OCI-LY7 (cell line): ENCODE data around the gene TMEM178B. TPM values are rescaled to one million over a fixed set of nuclear protein-coding genes. Genes with fewer than 3 reads are reported as not detected.
"Not testable (repeated sequence)": the region's sequence is repeated elsewhere in the genome, so short reads cannot be mapped to it uniquely, and the experiment has no call there.

Experiments
- BruUV-seq: library from RNA; stranded (reverse); fragments of 400-500 nt; replicated peaks from 2 replicates; lab custom pipeline; 2021; lab: Mats Ljungman, UMichigan
- CTCF ChIA-PET: fragments of 300-600 bp; sonication (Branson Sonifier 250); formaldehyde crosslinking; loops from one replicate; lab custom pipeline; 2022; ENCODE audit warnings: antibody characterized with exemption; ENCODE audit not compliant: unreplicated experiment; lab: Charles Lee
- POLR2A ChIA-PET: fragments of 300-600 bp; sonication (Branson Sonifier 250); formaldehyde crosslinking; loops from one replicate; lab custom pipeline; 2022; ENCODE audit warnings: antibody characterized with exemption; lab: Charles Lee
- DNase-seq: peaks from one replicate; pipeline ENCODE4 v3.0.0-alpha.2; 2015; ENCODE audit warnings: low spot score
- H2AFZ ChIP-seq: fragments of 200-600 bp; sonication (generic), shearing (Covaris generic); 2 replicates; pipeline ENCODE4 v1.6.1; 2014; ENCODE audit warnings: mild to moderate bottlenecking, antibody characterized with exemption, low read length, moderate library complexity
- H3K27ac ChIP-seq: fragments of 200-600 bp; sonication (generic); 2 replicates; pipeline ENCODE4 v1.5.1; 2014; ENCODE audit warnings: mixed run types, low read depth, mild to moderate bottlenecking, moderate library complexity, low read length, inconsistent platforms; ENCODE audit not compliant: poor library complexity, severe bottlenecking
- H3K36me3 ChIP-seq: fragments of 200-600 bp; sonication (generic); 2 replicates; pipeline ENCODE4 v1.6.1; 2014; ENCODE audit warnings: mild to moderate bottlenecking, antibody characterized with exemption, low read length, moderate library complexity, mixed read lengths; ENCODE audit not compliant: insufficient read depth
- H3K4me1 ChIP-seq: fragments of 200-600 bp; sonication (generic); 2 replicates; pipeline ENCODE4 v1.5.1; 2014; ENCODE audit warnings: mild to moderate bottlenecking, low read length; ENCODE audit not compliant: insufficient read depth, poor library complexity, severe bottlenecking
- H3K4me2 ChIP-seq: fragments of 200-600 bp; sonication (generic); 2 replicates; pipeline ENCODE4 v1.6.1; 2014; ENCODE audit warnings: mild to moderate bottlenecking, low read length
- H3K4me3 ChIP-seq: fragments of 200-600 bp; sonication (generic); 2 replicates; pipeline ENCODE4 v1.5.1; 2014; ENCODE audit warnings: mild to moderate bottlenecking, low read depth, low read length; ENCODE audit not compliant: poor library complexity, severe bottlenecking
- H3K79me2 ChIP-seq: fragments of 200-600 bp; sonication (generic); 2 replicates; pipeline ENCODE4 v1.6.1; 2016; ENCODE audit warnings: low read depth, mild to moderate bottlenecking, low read length, moderate library complexity, mixed read lengths; ENCODE audit not compliant: insufficient read depth
- H3K9me2 ChIP-seq: fragments of 200-600 bp; sonication (generic); 2 replicates; pipeline ENCODE4 v1.6.1; 2016; ENCODE audit warnings: mild to moderate bottlenecking, low read length, mixed read lengths; ENCODE audit not compliant: insufficient read depth
- H3K9me3 ChIP-seq: fragments of 200-600 bp; sonication (generic); 2 replicates; pipeline ENCODE4 v1.6.1; 2014; ENCODE audit warnings: mild to moderate bottlenecking, mixed run types, low read length, mixed read lengths
- H4K20me1 ChIP-seq: fragments of 200-600 bp; sonication (generic); 2 replicates; pipeline ENCODE4 v1.6.1; 2014; ENCODE audit warnings: mild to moderate bottlenecking, antibody characterized with exemption, low read length, moderate library complexity, mixed read lengths; ENCODE audit not compliant: insufficient read depth
- EZH2phosphoT487 ChIP-seq: fragments of 200-600 bp; sonication (generic); IDR thresholded peaks from 2 replicates; pipeline ENCODE4 v1.6.1; 2018; ENCODE audit warnings: low read depth, borderline replicate concordance, mild to moderate bottlenecking, mixed run types, antibody characterized with exemption, low read length, moderate library complexity, mixed read lengths
- intact Hi-C: fragments of 100-400 bp; cut with micrococcal nuclease; formaldehyde crosslinking; loops from one replicate; pipeline ENCODE4 v1.10.0; 2022; ENCODE audit not compliant: unreplicated experiment
- total RNA-seq, 2 experiments: library from RNA; depleted of rRNA in 1 of 2; stranded (reverse); fragments of >200 nt in 1 of 2; shearing (Covaris generic) in 1 of 2; gene quantifications; 2 replicates each; pipeline ENCODE4 v1.2.3, GENCODE V29; 2014 to 2022
- TF ChIP-seq, protein P1 (sequence below): fragments of 200-600 bp; sonication (generic); conservative IDR thresholded peaks from 2 replicates; pipeline ENCODE4 v1.5.1; 2014; ENCODE audit warnings: mild to moderate bottlenecking, antibody characterized with exemption, low read length, moderate library complexity, mixed read lengths

TMEM178B gene
- total RNA-seq, 2 experiments from 2014 or later, result not detected

DNA sequence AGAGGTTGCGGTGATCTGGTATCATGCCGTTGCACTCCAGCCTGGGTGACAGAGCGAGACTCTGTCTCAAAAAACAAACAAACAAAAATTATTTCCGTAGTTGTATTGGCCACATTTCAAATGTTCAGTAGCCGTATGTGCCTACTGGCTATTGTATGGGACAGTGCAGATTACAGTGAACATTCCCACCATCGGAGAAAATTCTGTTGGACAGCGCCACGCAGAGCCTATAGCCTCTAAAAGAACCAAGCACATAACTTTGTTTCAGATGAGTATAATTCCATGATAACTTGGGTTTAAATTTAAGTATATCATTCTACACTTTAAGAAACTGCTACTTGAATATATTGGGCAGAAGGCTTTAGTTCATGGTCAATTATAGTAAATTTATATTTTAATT lies 5.4 kb downstream of the TMEM178B start:
- Histone ChIP-seq H3K79me2 (no peaks in the 10 kb centered on the region), H3K27ac (no peak overlapping the region), H3K4me3 (no peak overlapping the region), H3K36me3 (no peaks in the 10 kb centered on the region), H2AFZ (no peak overlapping the region), H3K9me3 (no peaks in the 10 kb centered on the region), H4K20me1 (no peaks in the 10 kb centered on the region), H3K4me1 (no peaks in the 10 kb centered on the region), H3K9me2 (no peaks in the 10 kb centered on the region), H3K4me2 (no peak overlapping the region)
- POLR2A ChIA-PET, result no interaction called here
- no peak for DNase-seq
- no TSS peak for BruUV-seq
- intact Hi-C loops, result no loop called here
- CTCF ChIA-PET, result no interaction called here
- TF ChIP-seq, protein P1, sequence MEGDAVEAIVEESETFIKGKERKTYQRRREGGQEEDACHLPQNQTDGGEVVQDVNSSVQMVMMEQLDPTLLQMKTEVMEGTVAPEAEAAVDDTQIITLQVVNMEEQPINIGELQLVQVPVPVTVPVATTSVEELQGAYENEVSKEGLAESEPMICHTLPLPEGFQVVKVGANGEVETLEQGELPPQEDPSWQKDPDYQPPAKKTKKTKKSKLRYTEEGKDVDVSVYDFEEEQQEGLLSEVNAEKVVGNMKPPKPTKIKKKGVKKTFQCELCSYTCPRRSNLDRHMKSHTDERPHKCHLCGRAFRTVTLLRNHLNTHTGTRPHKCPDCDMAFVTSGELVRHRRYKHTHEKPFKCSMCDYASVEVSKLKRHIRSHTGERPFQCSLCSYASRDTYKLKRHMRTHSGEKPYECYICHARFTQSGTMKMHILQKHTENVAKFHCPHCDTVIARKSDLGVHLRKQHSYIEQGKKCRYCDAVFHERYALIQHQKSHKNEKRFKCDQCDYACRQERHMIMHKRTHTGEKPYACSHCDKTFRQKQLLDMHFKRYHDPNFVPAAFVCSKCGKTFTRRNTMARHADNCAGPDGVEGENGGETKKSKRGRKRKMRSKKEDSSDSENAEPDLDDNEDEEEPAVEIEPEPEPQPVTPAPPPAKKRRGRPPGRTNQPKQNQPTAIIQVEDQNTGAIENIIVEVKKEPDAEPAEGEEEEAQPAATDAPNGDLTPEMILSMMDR, result no peak
- no peak for TF ChIP-seq EZH2phosphoT487

DNA sequence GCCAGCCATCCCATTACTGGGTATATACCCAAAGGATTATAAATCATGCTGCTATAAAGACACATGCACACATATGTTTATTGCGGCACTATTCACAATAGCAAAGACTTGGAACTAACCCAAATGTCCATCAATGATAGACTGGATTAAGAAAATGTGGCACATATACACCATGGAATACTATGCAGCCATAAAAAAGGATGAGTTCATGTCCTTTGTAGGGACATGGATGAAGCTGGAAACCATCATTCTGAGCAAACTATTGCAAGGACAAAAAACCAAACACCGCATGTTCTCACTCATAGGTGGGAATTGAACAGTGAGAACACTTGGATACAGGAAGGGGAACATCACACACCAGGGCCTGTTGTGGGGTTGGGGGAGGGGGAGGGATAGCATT lies 15.6 kb downstream of the TMEM178B start:
- intact Hi-C loops, H3K27ac ChIP-seq, POLR2A ChIA-PET, H3K4me2 ChIP-seq, H3K9me2 ChIP-seq, DNase-seq, H3K36me3 ChIP-seq, H4K20me1 ChIP-seq, H2AFZ ChIP-seq, BruUV-seq, H3K4me1 ChIP-seq, H3K9me3 ChIP-seq, CTCF ChIA-PET, H3K79me2 ChIP-seq, H3K4me3 ChIP-seq: not testable (repeated sequence)

DNA sequence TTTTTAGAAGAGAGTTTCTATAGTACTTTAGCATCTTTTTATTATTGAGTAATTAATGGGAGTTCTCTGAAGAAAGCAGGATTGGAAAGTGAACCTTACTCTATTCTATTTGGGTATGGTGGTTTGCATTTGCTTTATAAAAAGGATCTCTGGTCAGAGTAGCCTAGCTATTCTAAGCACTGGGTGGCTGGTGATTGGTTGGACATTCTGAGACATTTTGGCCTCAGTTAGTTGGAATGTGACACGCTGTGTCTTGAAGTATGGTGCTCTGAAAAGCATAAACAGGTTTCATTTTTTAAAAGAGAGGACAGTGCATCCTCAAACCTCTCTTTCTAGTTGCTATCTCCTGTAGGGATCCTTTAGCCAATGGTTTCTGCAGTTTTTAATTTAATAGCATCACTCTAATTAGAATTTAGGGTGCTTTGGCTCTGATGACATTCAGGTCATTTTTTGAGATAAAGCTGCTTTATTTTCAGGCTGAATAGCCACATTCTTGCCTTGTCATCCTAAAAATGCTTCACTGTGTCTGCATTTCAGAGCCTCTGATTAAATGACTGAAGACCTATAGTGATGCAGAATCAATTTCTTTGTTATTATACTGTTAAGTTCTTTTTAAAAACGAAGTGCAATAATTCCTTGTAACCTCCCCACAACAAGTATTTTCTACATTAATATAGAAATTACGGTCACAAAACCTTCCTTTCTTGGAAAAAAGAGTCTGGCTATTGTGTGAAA lies 20.6 kb downstream of the TMEM178B start:
- no peak overlapping the region for H3K4me2 ChIP-seq
- no peak overlapping the region for H3K27ac ChIP-seq
- H3K9me2 ChIP-seq, result no peaks in the 10 kb centered on the region

More for the DNA sequence above, 20.6 kb downstream of the TMEM178B start:
- no peaks in the 10 kb centered on the region for H3K9me3 ChIP-seq
- no peaks in the 10 kb centered on the region for H3K4me1 ChIP-seq
- TF ChIP-seq, protein P1, result no peak
- TF ChIP-seq EZH2phosphoT487, result no peak
- POLR2A ChIA-PET, result no interaction called here
- no peak for DNase-seq
- no peaks in the 10 kb centered on the region for H4K20me1 ChIP-seq
- H2AFZ ChIP-seq, result no peak overlapping the region
- no peaks in the 10 kb centered on the region for H3K79me2 ChIP-seq
- H3K36me3 ChIP-seq, result no peaks in the 10 kb centered on the region
- intact Hi-C loops, result no loop called here
- no peak overlapping the region for H3K4me3 ChIP-seq
- CTCF ChIA-PET, result no interaction called here
- no TSS peak for BruUV-seq
